Hepatocyte (in vitro differentiated cells): ENCODE data around the gene WDR81. TPM values are rescaled to one million over a fixed set of nuclear protein-coding genes. Genes with fewer than 3 reads are reported as not detected.

Experiments used
- DNase-seq: peaks from one replicate; pipeline ENCODE4 v3.0.0-alpha.2; 2016; ENCODE audit warnings: low spot score
- H2AFZ ChIP-seq: fragments of 200-600 bp; sonication (generic); 2 replicates; pipeline ENCODE4 v1.6.0; 2016; ENCODE audit warnings: antibody characterized with exemption, mild to moderate bottlenecking
- H3K27ac ChIP-seq: fragments of 200-600 bp; sonication (generic); 2 replicates; pipeline ENCODE4 v1.5.1; 2016; ENCODE audit warnings: mild to moderate bottlenecking
- H3K27me3 ChIP-seq: fragments of 200-600 bp; sonication (generic); 2 replicates; pipeline ENCODE4 v1.6.1; 2016
- H3K36me3 ChIP-seq: fragments of 200-600 bp; sonication (generic); replicated peaks from 2 replicates; pipeline ENCODE4 v1.5.1; 2016; ENCODE audit warnings: low read depth; ENCODE audit not compliant: insufficient read depth
- H3K4me1 ChIP-seq: fragments of 200-600 bp; sonication (generic); 2 replicates; pipeline ENCODE4 v1.5.1; 2016; ENCODE audit warnings: mild to moderate bottlenecking, moderate library complexity; ENCODE audit not compliant: insufficient read depth
- H3K4me2 ChIP-seq: fragments of 200-600 bp; sonication (generic); 2 replicates; pipeline ENCODE4 v1.6.0; 2016
- H3K4me3 ChIP-seq: fragments of 200-600 bp; sonication (generic); 2 replicates; pipeline ENCODE4 v1.5.1; 2016; ENCODE audit warnings: mild to moderate bottlenecking
- H3K79me2 ChIP-seq: fragments of 200-600 bp; sonication (generic); 2 replicates; pipeline ENCODE4 v1.6.0; 2017; ENCODE audit warnings: mild to moderate bottlenecking
- H3K9me2 ChIP-seq: fragments of 200-600 bp; sonication (generic); replicated peaks from 2 replicates; pipeline ENCODE4 v1.6.0; 2017; ENCODE audit warnings: mild to moderate bottlenecking; ENCODE audit not compliant: insufficient read depth
- H3K9me3 ChIP-seq: fragments of 200-600 bp; sonication (generic); 2 replicates; pipeline ENCODE4 v1.5.1; 2016; ENCODE audit warnings: low read depth, mild to moderate bottlenecking
- H4K20me1 ChIP-seq: fragments of 200-600 bp; sonication (generic); 2 replicates; pipeline ENCODE4 v1.6.0; 2016; ENCODE audit warnings: mild to moderate bottlenecking; ENCODE audit not compliant: insufficient read depth, poor library complexity, severe bottlenecking
- CTCF ChIP-seq: fragments of 200-600 bp; sonication (generic); IDR thresholded peaks from 2 replicates; pipeline ENCODE4 v1.5.1; 2016; ENCODE audit warnings: antibody characterized with exemption, mild to moderate bottlenecking; ENCODE audit not compliant: poor library complexity
- EZH2 ChIP-seq: fragments of 200-600 bp; sonication (generic); IDR thresholded peaks from 2 replicates; pipeline ENCODE4 v1.6.1; 2016; ENCODE audit warnings: antibody characterized with exemption, mild to moderate bottlenecking, borderline replicate concordance
- EZH2phosphoT487 ChIP-seq: fragments of 200-600 bp; sonication (generic); IDR thresholded peaks from one replicate; pipeline ENCODE4 v1.6.1; 2018; ENCODE audit warnings: antibody characterized with exemption, mild to moderate bottlenecking, low read depth, moderate library complexity; ENCODE audit not compliant: unreplicated experiment, severe bottlenecking
- WGBS: methylation state at CpG from one replicate; pipeline ENCODE4 v1.1.6; 2016; ENCODE audit warnings: low lambda C conversion rate; ENCODE audit errors: missing lambda C conversion rate; 5-methylcytosine and 5-hydroxymethylcytosine counted together
- polyA plus RNA-seq: library from polyadenylated mRNA; unstranded; fragments of >200 nt; fragmentation: Nextera tagmentation; extraction: Ambion mirVana; gene quantifications from 2 replicates; pipeline ENCODE4 v1.2.1, GENCODE V29; 2016
- total RNA-seq: library from RNA; depleted of rRNA; stranded (reverse); fragments of >200 nt; gene quantifications from 2 replicates; pipeline ENCODE4 v1.2.3, GENCODE V29; 2014

WDR81 gene
- total and polyA plus RNA-seq, 2 experiments from 2014 or later, result 24.0 to 24.4 TPM

GRCh38 chr17:1715803-1716075, 8.8 kb upstream of the WDR81 start:
- Histone ChIP-seq H3K9me3 (no peaks in the 10 kb centered on the region), H3K79me2 (peaks cover 27% of the 10 kb centered on the region), H2AFZ (no peak overlapping the region), H3K27ac (peak overlapping the region; percentile 97), H3K4me1 (peaks cover 32% of the 10 kb centered on the region), H4K20me1 (peaks cover 38% of the 10 kb centered on the region), H3K4me3 (peak overlapping the region; percentile 34), H3K27me3 (no peaks in the 10 kb centered on the region), H3K4me2 (peak overlapping the region; percentile 90), H3K9me2 (no peaks in the 10 kb centered on the region), H3K36me3 (no peaks in the 10 kb centered on the region)
- WGBS, result 0% methylated on average over 8 of the region's 23 CpGs
- DNase-seq, result no peak
- no peak for TF ChIP-seq EZH2phosphoT487
- no peak for TF ChIP-seq CTCF
- no peak for TF ChIP-seq EZH2

GRCh38 chr17:1716076-1716911, 8.2 kb upstream of the WDR81 start:
- TF ChIP-seq CTCF (no peak), EZH2phosphoT487 (no peak), EZH2 (no peak)
- no peaks in the 10 kb centered on the region for H3K9me3 ChIP-seq
- H3K4me3 ChIP-seq, result peak overlapping the region; percentile 34
- peaks cover 33% of the 10 kb centered on the region for H4K20me1 ChIP-seq
- H3K79me2 ChIP-seq, result peaks cover 27% of the 10 kb centered on the region
- H3K27me3 ChIP-seq, result no peaks in the 10 kb centered on the region
- H2AFZ ChIP-seq, result peak overlapping the region; percentile 0
- H3K36me3 ChIP-seq, result no peaks in the 10 kb centered on the region
- H3K27ac ChIP-seq, result peak overlapping the region; percentile 97
- WGBS, result under 1% methylated on average over 56 of the region's 70 CpGs
- peak overlapping the region; percentile 90 for H3K4me2 ChIP-seq
- DNase-seq, result peak; percentile 100
- H3K9me2 ChIP-seq, result no peaks in the 10 kb centered on the region
- peaks cover 27% of the 10 kb centered on the region for H3K4me1 ChIP-seq

- H3K27me3 ChIP-seq, result no peaks in the 10 kb centered on the region
- peak overlapping the region; percentile 0 for H2AFZ ChIP-seq
- 4% methylated on average over 13 of the region's 13 CpGs for WGBS
- H4K20me1 ChIP-seq, result peaks cover 25% of the 10 kb centered on the region
- DNase-seq, result peak; percentile 98
- TF ChIP-seq EZH2phosphoT487 (no peak), EZH2 (no peak), CTCF (no peak)
- peak overlapping the region; percentile 73 for H3K4me2 ChIP-seq
- H3K27ac ChIP-seq, result peak overlapping the region; percentile 95
- peak overlapping the region; percentile 13 for H3K4me3 ChIP-seq
- H3K36me3 ChIP-seq, result no peaks in the 10 kb centered on the region
- no peaks in the 10 kb centered on the region for H3K9me2 ChIP-seq
- peaks cover 22% of the 10 kb centered on the region for H3K4me1 ChIP-seq
- H3K9me3 ChIP-seq, result no peaks in the 10 kb centered on the region
- H3K79me2 ChIP-seq, result peaks cover 23% of the 10 kb centered on the region
These were observed 7.4 kb upstream of the WDR81 start for GRCh38 chr17:1716912-1717695.
